Nephron (organoid): ENCODE data around the gene NGLY1.

Experiments
- H3K27ac Mint-ChIP-seq, 3 experiments: 2 replicates each; pipeline ENCODE4 v1.8.0; 2020; ENCODE audit warnings: mixed read lengths in 3 of 3, mild to moderate bottlenecking in 2 of 3, moderate library complexity in 1 of 3
- H3K27me3 Mint-ChIP-seq: 2 replicates; pipeline ENCODE4 v1.8.0; 2021; ENCODE audit warnings: low read depth, mild to moderate bottlenecking, moderate library complexity, mixed read lengths
- H3K36me3 Mint-ChIP-seq: 2 replicates; pipeline ENCODE4 v1.8.0; 2020; ENCODE audit warnings: low read depth, mixed read lengths
- H3K4me1 Mint-ChIP-seq: 2 replicates; pipeline ENCODE4 v1.8.0; 2020; ENCODE audit warnings: mixed read lengths
- H3K4me3 Mint-ChIP-seq, 3 experiments: 2 replicates each; pipeline ENCODE4 v1.8.0; 2020; ENCODE audit warnings: mild to moderate bottlenecking in 3 of 3, mixed read lengths in 3 of 3, moderate library complexity in 2 of 3
- H3K9me3 Mint-ChIP-seq: 2 replicates; pipeline ENCODE4 v1.8.0; 2020; ENCODE audit warnings: mixed read lengths
- TF ChIP-seq, protein P1 (sequence below), 3 experiments: fragments of 200-600 bp; sonication (generic); IDR thresholded peaks; one replicate each; pipeline ENCODE4 v1.5.0; 2021; ENCODE audit warnings: antibody characterized with exemption in 3 of 3; ENCODE audit not compliant: unreplicated experiment in 3 of 3

NGLY1 gene

GRCh38 chr3:25751725-25752124 is 31.5 kb downstream of the NGLY1 start:
- Mint-ChIP-seq H3K9me3 (no peaks in the 10 kb centered on the region), H3K27ac (peak overlapping the region in 2 of 3 experiments; percentile 81 to 82), H3K4me1 (peaks cover 4% of the 10 kb centered on the region), H3K27me3 (no peaks in the 10 kb centered on the region), H3K36me3 (peaks cover 50% of the 10 kb centered on the region), H3K4me3 (no peak overlapping the region)
- TF ChIP-seq, protein P1, sequence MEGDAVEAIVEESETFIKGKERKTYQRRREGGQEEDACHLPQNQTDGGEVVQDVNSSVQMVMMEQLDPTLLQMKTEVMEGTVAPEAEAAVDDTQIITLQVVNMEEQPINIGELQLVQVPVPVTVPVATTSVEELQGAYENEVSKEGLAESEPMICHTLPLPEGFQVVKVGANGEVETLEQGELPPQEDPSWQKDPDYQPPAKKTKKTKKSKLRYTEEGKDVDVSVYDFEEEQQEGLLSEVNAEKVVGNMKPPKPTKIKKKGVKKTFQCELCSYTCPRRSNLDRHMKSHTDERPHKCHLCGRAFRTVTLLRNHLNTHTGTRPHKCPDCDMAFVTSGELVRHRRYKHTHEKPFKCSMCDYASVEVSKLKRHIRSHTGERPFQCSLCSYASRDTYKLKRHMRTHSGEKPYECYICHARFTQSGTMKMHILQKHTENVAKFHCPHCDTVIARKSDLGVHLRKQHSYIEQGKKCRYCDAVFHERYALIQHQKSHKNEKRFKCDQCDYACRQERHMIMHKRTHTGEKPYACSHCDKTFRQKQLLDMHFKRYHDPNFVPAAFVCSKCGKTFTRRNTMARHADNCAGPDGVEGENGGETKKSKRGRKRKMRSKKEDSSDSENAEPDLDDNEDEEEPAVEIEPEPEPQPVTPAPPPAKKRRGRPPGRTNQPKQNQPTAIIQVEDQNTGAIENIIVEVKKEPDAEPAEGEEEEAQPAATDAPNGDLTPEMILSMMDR (IDR thresholded peaks at IDR 0.05; ENCODE audit: unreplicated experiment in 3 of 3), result no peak

GRCh38 chr3:25751048-25751447 is 32.2 kb downstream of the NGLY1 start:
- peaks cover 4% of the 10 kb centered on the region for H3K4me1 Mint-ChIP-seq
- no peaks in the 10 kb centered on the region for H3K9me3 Mint-ChIP-seq
- H3K36me3 Mint-ChIP-seq, result peaks cover 52% of the 10 kb centered on the region
- no peaks in the 10 kb centered on the region for H3K27me3 Mint-ChIP-seq
- no peak overlapping the region for H3K27ac Mint-ChIP-seq
- TF ChIP-seq, protein P1 (IDR thresholded peaks at IDR 0.05; ENCODE audit: unreplicated experiment in 3 of 3), result no peak
- no peak overlapping the region for H3K4me3 Mint-ChIP-seq

DNA sequence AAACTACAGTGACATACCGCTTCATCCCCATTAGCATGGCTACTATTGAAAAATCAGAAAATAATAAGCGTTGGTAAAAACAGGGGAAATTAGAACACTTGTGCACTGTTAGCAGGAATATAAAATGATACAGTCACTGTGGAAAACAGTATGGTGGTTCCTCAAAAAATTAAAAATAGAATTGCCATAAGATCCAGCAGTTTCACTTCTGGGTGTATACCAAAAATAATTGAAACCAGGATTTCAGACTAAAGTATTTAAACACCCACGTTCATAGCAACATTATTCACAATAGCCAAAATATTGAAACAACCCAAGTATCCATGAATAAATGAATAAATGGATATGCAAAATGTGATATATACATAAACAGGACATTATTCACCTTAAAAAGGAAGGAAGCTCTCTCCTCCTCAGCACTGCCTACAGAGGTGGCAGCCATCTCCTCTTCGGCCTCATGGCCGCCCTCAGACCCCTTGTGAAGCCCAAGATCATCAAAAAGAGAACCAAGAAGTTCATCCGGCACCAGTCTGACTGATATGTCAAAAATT is 34.1 kb downstream of the NGLY1 start:
- peaks cover 69% of the 10 kb centered on the region for H3K36me3 Mint-ChIP-seq
- peaks cover 4% of the 10 kb centered on the region for H3K4me1 Mint-ChIP-seq
- no peaks in the 10 kb centered on the region for H3K9me3 Mint-ChIP-seq
- no peaks in the 10 kb centered on the region for H3K27me3 Mint-ChIP-seq
- H3K4me3 Mint-ChIP-seq, result no peak overlapping the region
- no peak overlapping the region for H3K27ac Mint-ChIP-seq
- TF ChIP-seq, protein P1 (IDR thresholded peaks at IDR 0.05; ENCODE audit: unreplicated experiment in 3 of 3), result no peak

- Mint-ChIP-seq H3K4me1 (peaks cover 4% of the 10 kb centered on the region), H3K27ac (no peak overlapping the region)
Observed at GRCh38 chr3:25748189-25748588, 35.1 kb downstream of the NGLY1 start.

DNA sequence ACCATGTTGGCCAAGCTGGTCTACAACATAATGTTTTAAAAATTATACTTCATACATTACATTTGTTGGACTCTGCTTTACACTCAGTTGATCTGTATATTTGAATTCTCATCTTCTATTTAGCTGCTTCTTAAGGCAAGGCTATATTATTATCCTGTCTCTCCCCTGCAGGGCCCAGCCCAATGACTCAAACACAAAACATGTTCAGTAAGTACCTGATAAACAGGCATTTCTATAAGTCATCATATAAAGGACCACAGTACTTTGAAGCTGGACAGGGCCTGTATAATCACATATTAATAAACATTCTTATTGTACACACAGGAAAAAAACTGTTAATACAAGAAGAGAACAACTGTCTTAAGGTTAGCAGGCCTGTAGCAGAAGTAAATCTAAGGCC is 36.2 kb downstream of the NGLY1 start:
- no peaks in the 10 kb centered on the region for H3K27me3 Mint-ChIP-seq
- H3K9me3 Mint-ChIP-seq, result no peaks in the 10 kb centered on the region
- H3K27ac Mint-ChIP-seq, result no peak overlapping the region
- H3K4me3 Mint-ChIP-seq, result no peak overlapping the region
- peaks cover 4% of the 10 kb centered on the region for H3K4me1 Mint-ChIP-seq
- TF ChIP-seq, protein P1 (IDR thresholded peaks at IDR 0.05; ENCODE audit: unreplicated experiment in 3 of 3), result no peak
- H3K36me3 Mint-ChIP-seq, result peaks cover 77% of the 10 kb centered on the region

More at GRCh38 chr3:25748189-25748588, 35.1 kb downstream of the NGLY1 start:
- Mint-ChIP-seq H3K36me3 (peaks cover 76% of the 10 kb centered on the region), H3K4me3 (no peak overlapping the region), H3K27me3 (no peaks in the 10 kb centered on the region), H3K9me3 (no peaks in the 10 kb centered on the region)
- TF ChIP-seq, protein P1 (IDR thresholded peaks at IDR 0.05; ENCODE audit: unreplicated experiment in 3 of 3), result no peak

- H3K4me3 Mint-ChIP-seq, result no peak overlapping the region
- no peak overlapping the region for H3K27ac Mint-ChIP-seq
- peaks cover 63% of the 10 kb centered on the region for H3K36me3 Mint-ChIP-seq
- H3K27me3 Mint-ChIP-seq, result no peaks in the 10 kb centered on the region
- H3K4me1 Mint-ChIP-seq, result no peaks in the 10 kb centered on the region
- H3K9me3 Mint-ChIP-seq, result no peaks in the 10 kb centered on the region
- TF ChIP-seq, protein P1 (IDR thresholded peaks at IDR 0.05; ENCODE audit: unreplicated experiment in 3 of 3), result no peak
Observed at GRCh38 chr3:25744470-25744869, 38.8 kb downstream of the NGLY1 start.
